Endometrium (tissue), 2 donors: ENCODE data around the gene MED27.

Experiments used
- FAIRE-seq: peaks from 2 replicates; lab custom pipeline; 2012; peaks lifted over from hg19 to GRCh38; lab: Jason Lieb, UNC
- donor health status: control.
- donor health status: control.

Gene MED27

DNA sequence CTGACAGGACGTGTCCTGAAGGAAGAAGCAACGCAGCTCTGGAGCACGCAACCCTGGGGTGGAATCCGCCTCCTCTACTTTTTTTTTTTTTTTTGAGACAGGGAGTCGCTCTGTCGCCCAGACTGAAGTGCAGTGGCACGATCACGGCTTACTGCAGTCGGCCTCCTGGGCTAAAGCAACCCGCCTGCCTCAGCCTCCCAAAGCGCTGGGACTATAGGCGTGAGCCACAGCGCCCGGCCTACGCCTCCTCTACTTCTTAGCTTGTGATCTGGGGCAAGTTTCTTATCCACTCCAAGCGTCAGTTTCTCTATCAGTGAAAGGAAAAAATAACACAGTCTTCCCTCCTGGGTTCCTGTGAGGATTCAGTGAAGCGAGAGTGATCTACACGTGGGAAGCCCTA is 243.6 kb downstream of the MED27 start:
- FAIRE-seq, result no peak

- no peak for FAIRE-seq
These were observed 244.3 kb downstream of the MED27 start for GRCh38 chr9:131835151-131835910.

GRCh38 chr9:131834721-131835120 is 244.9 kb downstream of the MED27 start:
- FAIRE-seq, result no peak

GRCh38 chr9:131833906-131834305 is 245.8 kb downstream of the MED27 start:
- FAIRE-seq, result no peak

GRCh38 chr9:131833083-131833482 is 246.6 kb downstream of the MED27 start:
- no peak for FAIRE-seq

DNA sequence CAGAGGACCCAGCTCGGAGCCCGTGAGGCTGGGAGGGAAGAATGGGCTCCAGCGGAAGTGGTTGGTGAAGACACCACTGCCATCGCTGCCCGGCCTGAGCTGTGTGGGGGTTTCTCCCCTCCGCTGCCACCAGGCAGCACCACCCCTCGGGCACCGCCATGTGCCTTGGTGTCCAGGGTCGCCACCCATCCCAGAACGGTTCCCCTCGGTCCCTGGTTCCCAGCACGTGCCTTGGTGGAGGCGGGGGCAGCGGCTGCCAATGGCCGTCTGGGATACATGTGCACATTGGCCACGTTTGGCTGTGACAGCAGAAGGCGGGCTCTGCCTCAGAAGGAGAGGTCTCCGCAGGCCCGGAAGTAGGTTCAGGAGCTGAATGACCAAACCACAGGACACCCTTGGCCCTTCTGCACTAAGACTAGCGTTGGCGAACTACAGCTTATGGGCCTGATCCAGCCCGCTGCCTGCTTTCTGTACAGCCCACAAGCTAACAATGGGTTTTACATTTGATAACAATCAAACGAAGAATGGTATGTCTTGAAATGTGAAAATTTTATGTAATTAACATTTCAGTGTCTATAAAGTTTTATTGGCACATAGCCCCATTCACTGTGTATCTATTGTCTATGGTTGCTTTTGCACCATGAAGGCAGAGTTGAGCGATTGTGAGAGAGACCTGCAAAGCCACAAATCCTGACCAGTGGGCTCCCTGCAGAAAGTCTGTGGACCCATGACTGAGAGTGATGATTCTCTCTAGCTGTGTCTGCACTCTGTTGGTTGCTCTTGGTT is 248.1 kb downstream of the MED27 start:
- FAIRE-seq, result no peak

- FAIRE-seq, result no peak
These were observed 251.8 kb downstream of the MED27 start for GRCh38 chr9:131827821-131828369.

DNA sequence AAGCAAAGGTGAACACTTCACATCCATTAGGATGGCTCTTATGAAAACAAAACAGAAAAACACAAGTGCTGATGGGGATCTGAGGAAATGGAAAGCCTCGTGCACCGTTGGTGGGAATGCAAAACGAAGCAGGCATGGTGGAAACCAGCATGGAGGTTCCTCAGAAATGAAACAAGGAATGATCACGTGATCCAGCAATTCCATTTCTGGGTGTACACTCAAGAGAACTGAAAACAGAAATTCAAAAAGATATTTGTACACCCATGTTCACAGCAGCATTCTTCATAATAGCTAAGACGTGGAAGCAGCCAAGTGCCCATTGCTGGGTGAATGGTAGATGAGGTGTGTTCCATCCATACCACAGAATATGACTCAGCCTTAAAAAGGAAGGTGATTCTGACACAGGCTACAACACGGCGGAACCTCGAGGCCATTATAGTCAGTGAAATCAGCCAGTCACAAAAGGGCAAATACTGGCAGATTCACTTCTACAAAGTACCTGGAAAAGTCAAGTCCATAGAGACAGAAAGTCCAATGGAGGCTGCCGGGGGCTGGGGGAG is 252.6 kb downstream of the MED27 start:
- FAIRE-seq, result no peak

- no peak for FAIRE-seq
These were observed 253.6 kb downstream of the MED27 start for GRCh38 chr9:131826053-131826452.

GRCh38 chr9:131824953-131825495 is 254.6 kb downstream of the MED27 start:
- FAIRE-seq, result no peak

- FAIRE-seq, result no peak
These were observed 255.5 kb downstream of the MED27 start for GRCh38 chr9:131824155-131824594.

- FAIRE-seq, result no peak
These were observed 255.9 kb downstream of the MED27 start for GRCh38 chr9:131823701-131824146.

DNA sequence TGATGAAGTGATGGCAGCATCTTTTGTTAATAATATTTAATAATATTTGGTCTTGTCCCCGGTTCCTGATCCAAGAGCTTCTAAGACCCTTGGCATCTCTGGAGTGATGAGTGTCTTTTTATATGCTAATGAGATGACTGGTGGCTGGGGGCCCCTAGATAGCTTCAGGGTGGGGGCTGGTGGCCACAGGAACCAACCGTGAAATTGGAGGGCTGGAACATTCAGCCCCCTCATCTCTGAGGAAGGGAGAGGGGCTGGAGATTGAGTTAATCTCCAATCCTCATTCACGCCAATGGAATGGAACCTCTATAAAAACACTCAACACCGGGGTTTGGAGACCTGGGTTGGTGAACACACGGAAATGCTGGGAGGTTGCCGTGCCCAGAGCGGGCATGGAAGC is 261.6 kb downstream of the MED27 start:
- FAIRE-seq, result no peak

DNA sequence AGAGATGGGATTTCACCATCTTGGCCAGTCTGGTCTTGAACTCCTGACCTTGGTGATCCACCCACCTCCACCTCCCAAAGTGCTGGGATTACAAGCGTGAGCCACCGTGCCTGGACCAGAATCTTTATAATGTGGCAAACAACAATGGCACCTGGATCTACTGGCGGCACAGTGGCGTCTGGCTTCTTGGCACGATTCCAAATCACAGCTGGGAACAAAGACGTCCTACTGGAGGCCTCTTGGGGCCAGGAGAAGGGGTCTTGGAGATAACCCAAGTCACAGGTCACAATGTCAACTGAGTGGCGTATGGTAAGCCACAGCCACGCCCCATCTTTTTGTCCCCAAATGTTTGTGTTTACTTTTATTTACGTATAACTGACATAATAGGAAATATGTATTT is 262.0 kb downstream of the MED27 start:
- FAIRE-seq, result no peak

- no peak for FAIRE-seq
These were observed 262.6 kb downstream of the MED27 start for GRCh38 chr9:131817073-131817472.

- no peak for FAIRE-seq
These were observed 263.4 kb downstream of the MED27 start for GRCh38 chr9:131815970-131816873.

- no peak for FAIRE-seq
These were observed 265.0 kb downstream of the MED27 start for GRCh38 chr9:131814707-131815106.

GRCh38 chr9:131813116-131813515 is 266.6 kb downstream of the MED27 start:
- FAIRE-seq, result no peak

GRCh38 chr9:131812116-131812790 is 267.4 kb downstream of the MED27 start:
- FAIRE-seq, result no peak

DNA sequence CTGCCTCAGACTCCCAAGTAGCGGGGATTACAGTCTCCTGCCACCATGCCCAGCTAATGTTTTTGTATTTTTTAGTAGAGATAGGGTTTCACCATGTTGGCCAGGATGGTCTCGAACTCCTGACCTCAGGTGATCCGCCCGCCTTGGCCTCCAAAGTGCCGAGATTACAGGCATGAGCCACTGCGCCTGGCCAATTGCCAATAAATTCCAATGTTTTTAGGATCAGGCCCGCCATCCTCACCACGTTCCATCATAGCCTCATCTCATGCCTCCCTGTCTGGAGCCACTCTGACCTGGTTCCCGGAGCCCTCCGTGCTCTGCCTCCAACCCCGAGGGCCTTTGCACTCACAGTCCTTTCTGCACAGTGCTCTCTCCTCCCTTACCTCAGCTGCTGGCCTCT is 268.3 kb downstream of the MED27 start:
- no peak for FAIRE-seq
